LNCaP clone FGC (cell line): ENCODE data around the gene ZFAND3.

Source experiments
- DNase-seq: peaks from one replicate; pipeline ENCODE4 v3.0.0-alpha.2; 2011; ENCODE audit warnings: low read depth
- H3K4me3 ChIP-seq: 2 replicates; pipeline ENCODE4 v1.5.1; 2011; ENCODE audit warnings: mild to moderate bottlenecking, low read depth, low read length, control low read depth
- CTCF ChIP-seq: IDR thresholded peaks from 2 replicates; pipeline ENCODE4 v1.5.1; 2012; ENCODE audit warnings: mild to moderate bottlenecking; ENCODE audit not compliant: control insufficient read depth, insufficient read depth; ENCODE audit errors: extremely low read depth

The ZFAND3 gene

GRCh38 chr6:38107073-38107472 is 287.5 kb downstream of the ZFAND3 start:
- peak; percentile 66 for DNase-seq
- TF ChIP-seq CTCF: no peak
- H3K4me3 ChIP-seq: no peak overlapping the region

GRCh38 chr6:38110481-38110971 is 291.0 kb downstream of the ZFAND3 start:
- no peak for TF ChIP-seq CTCF
- no peak for DNase-seq
- H3K4me3 ChIP-seq: no peak overlapping the region

GRCh38 chr6:38112181-38112580 is 292.7 kb downstream of the ZFAND3 start:
- H3K4me3 ChIP-seq: no peak overlapping the region
- no peak for TF ChIP-seq CTCF
- DNase-seq: no peak

DNA sequence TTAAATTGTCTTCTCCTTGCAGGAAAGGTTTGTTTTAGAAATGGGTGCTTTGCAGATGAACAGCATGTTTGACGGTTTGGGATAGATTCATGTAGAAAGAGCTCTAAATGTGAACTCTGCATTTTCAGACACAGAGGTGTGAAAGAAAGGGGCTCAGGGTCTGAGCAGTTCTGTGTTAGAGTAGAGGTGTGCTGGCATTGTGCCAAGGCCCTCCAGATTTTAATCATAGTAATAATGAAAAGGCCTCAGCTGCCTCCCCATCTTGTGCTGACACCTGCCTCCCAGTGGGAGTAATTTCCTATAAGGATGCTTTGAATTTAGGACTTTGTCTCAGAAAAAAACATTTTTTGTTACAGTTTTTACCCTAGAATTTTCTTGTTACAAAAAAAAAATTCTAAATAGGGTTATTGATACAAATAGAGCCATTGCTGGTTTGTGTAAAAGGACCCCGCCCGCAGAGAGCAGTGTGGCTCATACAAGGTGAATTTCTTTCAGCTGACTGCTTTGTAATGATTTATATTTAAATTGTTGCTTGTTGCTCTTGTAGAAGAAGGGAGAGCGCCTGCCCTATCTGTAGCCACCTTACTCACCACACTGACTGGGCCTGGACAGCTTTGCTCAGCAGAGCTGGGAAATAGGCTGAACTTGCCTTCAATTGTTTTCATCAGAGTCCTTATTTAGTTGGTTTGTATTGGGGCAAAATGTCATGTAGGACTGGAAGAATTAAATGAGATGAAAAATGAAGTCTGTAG is 294.5 kb downstream of the ZFAND3 start:
- no peak for DNase-seq
- TF ChIP-seq CTCF: no peak
- H3K4me3 ChIP-seq: no peak overlapping the region

DNA sequence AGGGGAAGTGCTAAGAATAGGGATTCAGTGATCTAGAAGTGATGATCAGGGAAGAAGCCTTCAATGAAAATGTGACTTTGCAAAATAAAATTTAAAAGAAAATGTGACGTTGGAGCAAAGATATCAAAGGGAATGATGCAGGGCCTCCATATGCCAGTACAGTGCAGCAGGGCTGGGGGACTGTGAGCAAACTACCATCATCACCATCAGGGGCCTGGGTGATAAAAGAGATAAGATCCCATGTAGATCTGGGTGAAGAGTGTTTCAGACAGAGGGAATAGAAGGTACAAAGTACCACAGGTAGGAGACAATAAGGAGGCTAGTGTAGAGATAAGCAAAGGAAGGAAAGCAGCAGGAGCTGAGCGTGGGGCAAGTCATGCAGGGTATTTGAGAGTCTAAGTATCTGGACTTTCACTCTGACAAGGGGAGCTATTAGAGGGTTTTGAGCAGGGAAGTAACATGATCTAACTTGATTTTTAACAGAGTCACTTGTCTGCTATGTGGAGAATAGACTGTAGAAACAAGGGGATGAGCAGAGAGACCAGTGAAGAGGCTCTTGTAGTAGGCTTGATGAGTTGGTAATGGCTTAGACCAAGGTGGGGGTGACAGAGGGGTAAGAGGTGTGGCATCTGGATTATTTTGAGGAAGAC is 295.6 kb downstream of the ZFAND3 start:
- TF ChIP-seq CTCF: no peak
- H3K4me3 ChIP-seq: no peak overlapping the region
- no peak for DNase-seq

- H3K4me3 ChIP-seq: no peak overlapping the region
- no peak for DNase-seq
- TF ChIP-seq CTCF: no peak
Observed at GRCh38 chr6:38115626-38116008, 296.1 kb downstream of the ZFAND3 start.
